Panc1 (cell line): ENCODE measurements around the gene SLC24A4. TPM values are rescaled to one million over a fixed set of nuclear protein-coding genes. Genes with fewer than 3 reads are reported as not detected.

ENCODE experiments used
- ATAC-seq: fragments of 200-7000 bp; cut with Tn5 transposase; 2 replicates; pipeline ENCODE4 v1.9.1; 2020; ENCODE audit warnings: mild to moderate bottlenecking, moderate library complexity
- BruUV-seq: library from RNA; stranded (reverse); fragments of 400-500 nt; replicated peaks from 2 replicates; lab custom pipeline; 2021; lab: Mats Ljungman, UMichigan
- CTCF ChIA-PET: fragments of 300-600 bp; sonication (Branson Sonifier 250); formaldehyde crosslinking; loops from one replicate; lab custom pipeline; 2022; ENCODE audit warnings: antibody characterized with exemption; lab: Charles Lee
- POLR2A ChIA-PET: fragments of 300-600 bp; sonication (Branson Sonifier 250); formaldehyde crosslinking; loops from one replicate; lab custom pipeline; 2022; ENCODE audit warnings: antibody characterized with exemption; lab: Charles Lee
- DNase-seq: peaks from one replicate; pipeline ENCODE4 v3.0.0-alpha.2; 2010; ENCODE audit warnings: low read depth, low spot score
- H3K27ac ChIP-seq: 2 replicates; pipeline ENCODE4 v1.5.1; 2011; ENCODE audit warnings: mild to moderate bottlenecking, low read length, inconsistent platforms
- H3K27me3 ChIP-seq: fragments of 200-500 bp; sonication (Bioruptor generic); 2 replicates; pipeline ENCODE4 v1.6.0; 2014; ENCODE audit warnings: low read length, inconsistent platforms; ENCODE audit not compliant: control insufficient read depth, insufficient read depth
- H3K36me3 ChIP-seq: fragments of 200-500 bp; sonication (Bioruptor generic); 2 replicates; pipeline ENCODE4 v1.5.1; 2014; ENCODE audit warnings: inconsistent platforms, mild to moderate bottlenecking, low read length, moderate library complexity; ENCODE audit not compliant: control insufficient read depth, insufficient read depth
- H3K4me1 ChIP-seq: 2 replicates; pipeline ENCODE4 v1.5.1; 2011; ENCODE audit warnings: inconsistent platforms, mild to moderate bottlenecking, low read length, moderate library complexity; ENCODE audit not compliant: control insufficient read depth, insufficient read depth
- H3K4me3 ChIP-seq, 2 experiments: 2 replicates each; pipeline ENCODE4 v1.5.1; 2011 to 2012; ENCODE audit warnings: low read depth in 2 of 2, low read length in 2 of 2, mild to moderate bottlenecking in 2 of 2, inconsistent platforms in 1 of 2, moderate library complexity in 1 of 2
- H3K9me3 ChIP-seq: fragments of 200-500 bp; sonication (Bioruptor generic); 2 replicates; pipeline ENCODE4 v1.5.1; 2014; ENCODE audit warnings: low read depth, mild to moderate bottlenecking, inconsistent platforms, low read length, moderate library complexity; ENCODE audit not compliant: control insufficient read depth, insufficient read depth
- CTCF ChIP-seq: fragments of 450-650 bp; IDR thresholded peaks from 2 replicates; pipeline ENCODE4 v1.5.1; 2017; ENCODE audit warnings: mild to moderate bottlenecking
- POLR2AphosphoS5 ChIP-seq: IDR thresholded peaks from 2 replicates; pipeline ENCODE4 v1.6.1; 2012; ENCODE audit warnings: mild to moderate bottlenecking, low read depth, low read length, moderate library complexity
- REST ChIP-seq, 2 experiments: IDR thresholded peaks; 2 replicates each; pipeline ENCODE4 v1.6.1; 2011 to 2012; ENCODE audit warnings: low read depth in 2 of 2, control low read depth in 1 of 2, low read length in 1 of 2, mild to moderate bottlenecking in 1 of 2, moderate library complexity in 1 of 2; ENCODE audit not compliant: insufficient read depth in 1 of 2
- SIN3A ChIP-seq: IDR thresholded peaks from 2 replicates; pipeline ENCODE4 v1.6.1; 2012; ENCODE audit warnings: low read depth, mild to moderate bottlenecking, low read length, moderate library complexity, borderline replicate concordance; ENCODE audit not compliant: insufficient read depth
- TCF7L2 ChIP-seq: IDR thresholded peaks from 2 replicates; pipeline ENCODE4 v1.6.1; 2011; ENCODE audit warnings: mild to moderate bottlenecking, low read depth, low read length, inconsistent platforms
- in situ Hi-C: cut with HindIII; loops from 2 replicates; pipeline ENCODE4 v1.10.0; 2016; ENCODE audit warnings: low sequenced_read_pairs, low pct_unique_long_range_greater_than_20kb
- intact Hi-C: fragments of 100-400 bp; cut with micrococcal nuclease; formaldehyde crosslinking; loops from one replicate; pipeline ENCODE4 v1.10.0; 2022; ENCODE audit not compliant: unreplicated experiment
- total RNA-seq: library from RNA; stranded (reverse); gene quantifications from one replicate; pipeline ENCODE4 v1.2.1, GENCODE V29; 2021; ENCODE audit not compliant: unreplicated experiment

SLC24A4 gene
- total RNA-seq, 1 experiment from 2014 or later, result not detected

- TF ChIP-seq POLR2AphosphoS5 (no peak), SIN3A (no peak), REST (IDR thresholded peaks at IDR 0.05; ENCODE audit: insufficient read depth in 1 of 2, low read depth in 2 of 2, low read length in 1 of 2) (no peak), TCF7L2 (no peak), CTCF (no peak)
- Histone ChIP-seq H3K36me3 (no peaks in the 10 kb centered on the region), H3K27me3 (no peaks in the 10 kb centered on the region), H3K4me1 (no peaks in the 10 kb centered on the region), H3K9me3 (no peaks in the 10 kb centered on the region), H3K4me3 (no peak overlapping the region), H3K27ac (no peak overlapping the region)
- BruUV-seq, result no TSS peak
- in situ Hi-C loops, result no loop called here
- intact Hi-C loops, result no loop called here
- DNase-seq, result no peak
- no peak for ATAC-seq
- POLR2A ChIA-PET, result interaction anchor here (0.7 kb wide), 1 partner anchor 34 kb away, joined by 3 read pairs; no protein-coding TSS in a partner anchor
- CTCF ChIA-PET, result no interaction called here
Measured at GRCh38 chr14:92495027-92495426, 172.1 kb downstream of the SLC24A4 start.

GRCh38 chr14:92496191-92496857 is 173.4 kb downstream of the SLC24A4 start:
- Histone ChIP-seq H3K27me3 (no peaks in the 10 kb centered on the region), H3K27ac (no peak overlapping the region), H3K9me3 (no peaks in the 10 kb centered on the region), H3K4me3 (no peak overlapping the region), H3K4me1 (no peaks in the 10 kb centered on the region; the same call in 1 of the 2 replicates), H3K36me3 (no peaks in the 10 kb centered on the region)
- no TSS peak for BruUV-seq
- CTCF ChIA-PET, result interaction anchor here (0.7 kb wide), 1 partner anchor 45 kb away, joined by 3 read pairs; no protein-coding TSS in a partner anchor
- ATAC-seq (no peak), DNase-seq (no peak)
- in situ Hi-C loops, result no loop called here
- POLR2A ChIA-PET, result no interaction called here
- no peak for TF ChIP-seq POLR2AphosphoS5
- no peak for TF ChIP-seq TCF7L2
- TF ChIP-seq CTCF, result no peak
- no peak for TF ChIP-seq SIN3A
- intact Hi-C loops, result no loop called here
